Loucy (cell line): ENCODE measurements around the gene CPA5.

Source experiments
- H2AFZ ChIP-seq: fragments of 200-600 bp; sonication (generic); 2 replicates; pipeline ENCODE4 v1.6.0; 2016; ENCODE audit warnings: antibody characterized with exemption, mild to moderate bottlenecking, low read length, moderate library complexity
- H3F3A ChIP-seq: fragments of 200-600 bp; 2 replicates; pipeline ENCODE4 v1.6.0; 2016; ENCODE audit warnings: antibody characterized with exemption, low read depth, mild to moderate bottlenecking
- H3K27me3 ChIP-seq: fragments of 200-600 bp; sonication (generic); 2 replicates; pipeline ENCODE4 v1.6.1; 2014; ENCODE audit warnings: low read length, mild to moderate bottlenecking; ENCODE audit not compliant: insufficient read depth, poor library complexity, severe bottlenecking
- H3K36me3 ChIP-seq: fragments of 200-600 bp; sonication (generic); 2 replicates; pipeline ENCODE4 v1.6.1; 2016; ENCODE audit warnings: low read length; ENCODE audit not compliant: insufficient read depth
- H3K4me1 ChIP-seq: fragments of 200-600 bp; sonication (generic); 2 replicates; pipeline ENCODE4 v1.5.1; 2014; ENCODE audit warnings: low read length, mild to moderate bottlenecking; ENCODE audit not compliant: insufficient read depth, poor library complexity, severe bottlenecking
- H3K4me2 ChIP-seq: fragments of 200-600 bp; sonication (generic); 2 replicates; pipeline ENCODE4 v1.6.0; 2014; ENCODE audit warnings: antibody characterized with exemption, low read length, low read depth, mild to moderate bottlenecking; ENCODE audit not compliant: poor library complexity, severe bottlenecking
- H3K4me3 ChIP-seq: fragments of 200-600 bp; sonication (generic); 2 replicates; pipeline ENCODE4 v1.5.1; 2014; ENCODE audit warnings: low read length, mild to moderate bottlenecking, mixed read lengths; ENCODE audit not compliant: poor library complexity, severe bottlenecking
- H3K79me2 ChIP-seq: fragments of 200-600 bp; sonication (generic); 2 replicates; pipeline ENCODE4 v1.6.1; 2014; ENCODE audit warnings: low read length; ENCODE audit not compliant: insufficient read depth
- H3K9ac ChIP-seq: fragments of 200-600 bp; sonication (generic); 2 replicates; pipeline ENCODE4 v1.6.0; 2014; ENCODE audit warnings: mild to moderate bottlenecking, low read depth, low read length, moderate library complexity; ENCODE audit not compliant: poor library complexity, severe bottlenecking
- H3K9me2 ChIP-seq: fragments of 200-600 bp; sonication (generic); replicated peaks from 2 replicates; pipeline ENCODE4 v1.6.1; 2016; ENCODE audit warnings: low read depth, low read length, mixed read lengths
- H3K9me3 ChIP-seq: fragments of 200-600 bp; sonication (generic); 2 replicates; pipeline ENCODE4 v1.6.1; 2014; ENCODE audit warnings: mild to moderate bottlenecking, antibody characterized with exemption, low read length, low read depth; ENCODE audit not compliant: insufficient read depth
- H4K20me1 ChIP-seq: fragments of 200-600 bp; sonication (generic); 2 replicates; pipeline ENCODE4 v1.6.0; 2014; ENCODE audit warnings: antibody characterized with exemption, low read length, mild to moderate bottlenecking; ENCODE audit not compliant: insufficient read depth, poor library complexity, severe bottlenecking
- EZH2phosphoT487 ChIP-seq: fragments of 200-600 bp; IDR thresholded peaks from 2 replicates; pipeline ENCODE4 v1.6.1; 2018; ENCODE audit warnings: antibody characterized with exemption, mild to moderate bottlenecking, moderate library complexity, borderline replicate concordance
- TF ChIP-seq, protein P1 (sequence below): fragments of 200-600 bp; sonication (generic); conservative IDR thresholded peaks from 2 replicates; pipeline ENCODE4 v1.5.1; 2014; ENCODE audit warnings: mild to moderate bottlenecking, antibody characterized with exemption, low read length

CPA5 gene

DNA sequence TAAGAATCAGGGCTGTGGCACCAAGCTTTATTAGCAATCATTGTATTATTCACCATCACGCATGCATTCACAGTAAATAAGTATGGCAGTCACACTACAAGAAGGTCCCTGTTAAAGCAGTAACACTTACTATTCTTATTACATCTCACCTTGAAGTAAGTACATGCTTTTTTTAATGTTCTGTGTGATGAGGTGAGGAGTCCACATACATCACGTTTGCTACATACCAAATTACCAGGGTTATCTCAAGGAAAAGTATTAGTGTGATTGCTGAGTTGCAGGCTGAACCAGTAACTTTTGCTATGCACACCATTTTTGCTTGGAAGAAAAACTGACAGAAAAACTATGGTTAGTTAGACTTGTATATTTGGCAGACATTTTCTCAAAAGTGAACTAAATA lies 60.4 kb downstream of the CPA5 start:
- H2AFZ ChIP-seq, result no peak overlapping the region
- no peaks in the 10 kb centered on the region for H4K20me1 ChIP-seq
- no peak overlapping the region for H3K9ac ChIP-seq
- H3K4me3 ChIP-seq, result no peak overlapping the region
- H3K27me3 ChIP-seq, result no peaks in the 10 kb centered on the region
- H3K79me2 ChIP-seq, result no peaks in the 10 kb centered on the region
- H3K36me3 ChIP-seq, result peaks cover 22% of the 10 kb centered on the region; the same call in 1 of the 2 replicates
- H3K9me2 ChIP-seq, result no peaks in the 10 kb centered on the region
- H3K4me1 ChIP-seq, result no peaks in the 10 kb centered on the region
- H3K4me2 ChIP-seq, result no peak overlapping the region
- TF ChIP-seq EZH2phosphoT487, result no peak
- TF ChIP-seq, protein P1, sequence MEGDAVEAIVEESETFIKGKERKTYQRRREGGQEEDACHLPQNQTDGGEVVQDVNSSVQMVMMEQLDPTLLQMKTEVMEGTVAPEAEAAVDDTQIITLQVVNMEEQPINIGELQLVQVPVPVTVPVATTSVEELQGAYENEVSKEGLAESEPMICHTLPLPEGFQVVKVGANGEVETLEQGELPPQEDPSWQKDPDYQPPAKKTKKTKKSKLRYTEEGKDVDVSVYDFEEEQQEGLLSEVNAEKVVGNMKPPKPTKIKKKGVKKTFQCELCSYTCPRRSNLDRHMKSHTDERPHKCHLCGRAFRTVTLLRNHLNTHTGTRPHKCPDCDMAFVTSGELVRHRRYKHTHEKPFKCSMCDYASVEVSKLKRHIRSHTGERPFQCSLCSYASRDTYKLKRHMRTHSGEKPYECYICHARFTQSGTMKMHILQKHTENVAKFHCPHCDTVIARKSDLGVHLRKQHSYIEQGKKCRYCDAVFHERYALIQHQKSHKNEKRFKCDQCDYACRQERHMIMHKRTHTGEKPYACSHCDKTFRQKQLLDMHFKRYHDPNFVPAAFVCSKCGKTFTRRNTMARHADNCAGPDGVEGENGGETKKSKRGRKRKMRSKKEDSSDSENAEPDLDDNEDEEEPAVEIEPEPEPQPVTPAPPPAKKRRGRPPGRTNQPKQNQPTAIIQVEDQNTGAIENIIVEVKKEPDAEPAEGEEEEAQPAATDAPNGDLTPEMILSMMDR, result no peak
- no peaks in the 10 kb centered on the region for H3F3A ChIP-seq
- no peaks in the 10 kb centered on the region for H3K9me3 ChIP-seq

DNA sequence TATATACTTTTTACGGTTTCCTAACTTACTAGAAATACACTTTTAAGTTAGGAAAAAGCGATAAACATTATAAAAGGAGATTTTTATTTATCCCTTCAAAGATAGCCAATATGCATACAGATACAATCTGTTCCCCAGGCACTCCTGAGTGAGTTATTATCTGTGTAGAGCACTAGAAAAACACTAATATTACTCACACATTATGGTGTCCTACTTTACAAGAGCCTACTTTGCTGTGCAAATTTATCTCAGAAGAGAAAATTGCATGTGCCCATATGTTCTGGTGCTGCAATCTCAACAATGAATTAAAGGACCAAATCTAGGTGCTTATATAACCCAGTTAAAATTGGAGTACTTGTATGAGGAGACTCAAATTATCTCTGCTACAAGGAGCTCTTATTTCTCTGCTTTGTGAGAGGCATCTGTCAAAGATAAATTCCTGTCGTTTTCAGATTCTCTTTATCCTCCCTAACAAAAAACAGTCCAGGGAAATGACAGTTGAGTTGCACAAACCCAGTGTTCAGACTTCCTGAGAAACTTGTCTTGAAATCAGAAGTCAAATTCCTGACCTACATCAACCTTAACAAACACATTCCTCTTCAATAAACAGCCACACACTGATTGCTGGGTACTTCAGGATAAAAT lies 64.6 kb downstream of the CPA5 start:
- H3K36me3 ChIP-seq, result peaks cover 5% of the 10 kb centered on the region; the same call in 1 of the 2 replicates
- TF ChIP-seq, protein P1, result no peak
- TF ChIP-seq EZH2phosphoT487, result no peak
- H4K20me1 ChIP-seq, result no peaks in the 10 kb centered on the region
- H2AFZ ChIP-seq, result no peak overlapping the region
- H3F3A ChIP-seq, result no peaks in the 10 kb centered on the region
- H3K4me1 ChIP-seq, result no peaks in the 10 kb centered on the region
- H3K9ac ChIP-seq, result no peak overlapping the region
- H3K9me2 ChIP-seq, result no peaks in the 10 kb centered on the region
- no peaks in the 10 kb centered on the region for H3K27me3 ChIP-seq
- H3K4me2 ChIP-seq, result no peak overlapping the region
- H3K9me3 ChIP-seq, result no peaks in the 10 kb centered on the region
- no peak overlapping the region for H3K4me3 ChIP-seq
- no peaks in the 10 kb centered on the region for H3K79me2 ChIP-seq

DNA sequence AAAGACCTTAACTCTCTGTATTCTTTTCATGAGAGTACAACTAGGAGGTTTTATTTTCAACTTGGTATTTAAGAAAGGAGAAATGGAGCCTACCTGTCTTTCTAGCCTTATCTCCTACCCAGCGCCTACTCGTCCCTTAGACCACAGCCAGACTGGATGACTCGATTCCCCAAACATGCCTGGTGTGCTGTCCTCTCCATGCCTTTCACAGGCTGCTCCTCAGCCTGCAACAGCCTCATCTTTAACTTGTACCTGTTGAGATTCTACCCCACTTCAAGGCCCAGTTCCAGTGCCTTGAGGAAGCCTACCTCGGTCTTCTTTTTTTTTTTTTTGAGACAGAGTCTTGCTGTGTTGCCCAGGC lies 65.1 kb downstream of the CPA5 start:
- H3K4me1 ChIP-seq, result peaks cover 4% of the 10 kb centered on the region

More for the DNA sequence above, 65.1 kb downstream of the CPA5 start:
- Histone ChIP-seq H3K9me2 (no peaks in the 10 kb centered on the region), H3K27me3 (no peaks in the 10 kb centered on the region), H2AFZ (no peak overlapping the region), H4K20me1 (no peaks in the 10 kb centered on the region), H3K4me2 (no peak overlapping the region), H3K9ac (no peak overlapping the region), H3K9me3 (no peaks in the 10 kb centered on the region), H3K4me3 (no peak overlapping the region), H3K36me3 (peaks cover 5% of the 10 kb centered on the region; the same call in 1 of the 2 replicates), H3K79me2 (no peaks in the 10 kb centered on the region), H3F3A (no peaks in the 10 kb centered on the region)
- TF ChIP-seq, protein P1, result no peak
- no peak for TF ChIP-seq EZH2phosphoT487
